Activated CD8-positive, alpha-beta memory T cell treated with anti-CD3 and anti-CD28 coated beads, Interleukin-2, amount 50 U/mL, for 48 hours (primary cell): ENCODE measurements around the gene PUM2.
"Not testable (repeated sequence)": the region's sequence is repeated elsewhere in the genome, so short reads cannot be mapped to it uniquely, and the experiment has no call there.

ENCODE experiments used
- DNase-seq: peaks from one replicate; pipeline ENCODE4 v3.0.0-alpha.2; 2020

Gene PUM2

GRCh38 chr2:20370191-20370590 lies 19.5 kb upstream of the PUM2 start:
- peak; percentile 10 for DNase-seq

DNA sequence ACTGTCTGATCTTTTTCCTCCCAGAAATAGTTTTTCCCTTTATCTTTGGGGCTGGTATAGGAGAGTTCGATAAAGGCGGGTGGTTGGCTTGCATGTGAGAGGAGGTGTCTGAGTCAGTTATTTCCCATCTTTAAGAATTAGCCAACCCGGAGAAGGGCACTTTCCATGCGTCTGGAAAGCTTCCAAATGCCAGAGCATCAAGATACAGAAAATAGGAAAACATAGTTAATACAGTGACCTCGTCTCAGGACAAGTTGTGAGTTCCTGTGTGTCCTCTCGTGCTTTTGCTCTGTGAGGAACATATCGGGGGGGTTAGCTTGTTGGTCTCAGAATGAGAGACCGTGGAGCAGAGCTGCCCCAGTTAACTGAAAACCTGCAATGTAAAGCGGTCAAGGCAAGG lies 18.7 kb upstream of the PUM2 start:
- DNase-seq: no peak

GRCh38 chr2:20368706-20369105 lies 18.1 kb upstream of the PUM2 start:
- DNase-seq: no peak

DNA sequence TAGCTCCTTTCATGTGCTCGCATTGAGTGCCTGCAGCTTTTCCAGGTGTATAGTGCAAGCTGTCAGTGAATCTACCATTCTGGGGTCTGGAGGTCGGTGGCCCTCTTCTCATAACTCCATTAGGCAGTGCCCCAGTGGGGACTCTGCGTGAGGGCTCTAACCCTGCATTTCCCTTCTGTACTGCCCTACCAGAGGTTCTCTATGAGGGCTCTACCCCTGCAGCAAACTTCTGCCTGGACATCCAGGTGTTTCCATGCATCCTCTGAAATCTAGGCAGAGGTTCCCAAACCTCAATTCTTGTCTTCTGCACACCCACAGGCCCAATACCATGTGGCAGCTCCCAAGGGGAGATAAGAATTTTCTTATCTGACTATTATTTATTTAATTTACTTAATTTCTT lies 17.3 kb upstream of the PUM2 start:
- not testable (repeated sequence) for DNase-seq

- no peak for DNase-seq
These were observed 16.1 kb upstream of the PUM2 start for GRCh38 chr2:20366672-20367116.

DNA sequence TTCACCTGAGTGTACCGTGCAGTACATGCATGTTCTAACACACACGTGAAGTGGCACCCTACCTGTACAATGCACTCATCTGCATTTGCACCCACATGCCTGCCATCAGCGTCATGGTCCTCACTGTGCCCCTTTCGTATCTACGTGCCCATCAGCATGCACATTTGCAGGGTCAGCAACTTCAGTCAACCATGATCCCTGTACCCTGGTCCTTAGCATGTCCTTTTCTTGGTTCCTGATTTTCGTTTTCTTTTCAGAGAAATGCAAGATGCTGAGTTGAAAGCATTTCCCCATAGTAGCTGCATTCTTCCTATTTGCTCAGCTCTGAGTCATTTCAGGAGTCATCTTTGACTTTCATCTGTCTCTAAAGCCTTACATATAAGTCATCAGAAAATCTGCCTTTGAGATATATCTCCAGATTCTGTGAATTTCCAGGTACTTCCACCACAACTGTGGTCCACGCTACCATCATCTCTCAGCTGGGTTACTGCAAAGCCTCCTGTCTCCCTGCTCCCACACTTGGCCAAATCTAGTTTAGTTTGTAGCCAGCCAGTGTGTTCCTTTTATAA lies 14.7 kb upstream of the PUM2 start:
- DNase-seq: peak; percentile 63

GRCh38 chr2:20363578-20363977 lies 12.9 kb upstream of the PUM2 start:
- no peak for DNase-seq

DNA sequence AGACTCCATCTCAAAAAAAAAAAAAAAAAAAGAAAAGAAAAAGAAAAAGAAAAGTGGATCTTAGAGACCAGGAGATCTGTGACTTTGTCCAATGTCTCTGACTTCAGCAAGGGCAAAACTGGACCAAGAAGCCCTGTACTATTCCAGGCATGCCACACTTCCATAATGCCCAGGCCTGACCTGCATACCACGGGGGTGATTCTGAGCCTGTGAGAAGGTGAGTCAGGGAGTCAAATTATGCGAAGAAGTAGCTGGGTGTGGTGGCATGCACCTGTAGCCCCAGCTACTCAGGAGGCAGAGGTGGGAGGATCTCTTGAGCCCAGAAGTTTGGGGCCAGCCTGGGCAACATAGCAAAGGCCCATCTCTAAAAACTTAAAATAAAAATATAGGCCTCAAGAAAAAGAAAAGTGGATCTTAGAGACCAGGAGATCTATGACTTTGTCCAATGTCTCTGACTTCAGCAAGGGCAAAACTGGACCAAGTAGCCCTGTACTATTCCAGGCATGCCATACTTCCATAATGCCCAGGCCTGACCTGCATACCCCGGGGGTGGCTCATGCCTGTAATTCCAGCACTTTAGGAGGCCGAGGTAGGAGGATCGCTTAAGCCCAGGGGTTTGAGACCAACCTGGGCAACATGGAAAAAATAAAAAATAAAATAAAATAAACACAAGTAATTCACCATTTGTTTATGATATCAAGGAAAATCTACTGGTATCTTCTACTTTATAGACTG lies 12.2 kb upstream of the PUM2 start:
- no peak for DNase-seq

GRCh38 chr2:20361893-20362292 lies 11.2 kb upstream of the PUM2 start:
- no peak for DNase-seq

DNA sequence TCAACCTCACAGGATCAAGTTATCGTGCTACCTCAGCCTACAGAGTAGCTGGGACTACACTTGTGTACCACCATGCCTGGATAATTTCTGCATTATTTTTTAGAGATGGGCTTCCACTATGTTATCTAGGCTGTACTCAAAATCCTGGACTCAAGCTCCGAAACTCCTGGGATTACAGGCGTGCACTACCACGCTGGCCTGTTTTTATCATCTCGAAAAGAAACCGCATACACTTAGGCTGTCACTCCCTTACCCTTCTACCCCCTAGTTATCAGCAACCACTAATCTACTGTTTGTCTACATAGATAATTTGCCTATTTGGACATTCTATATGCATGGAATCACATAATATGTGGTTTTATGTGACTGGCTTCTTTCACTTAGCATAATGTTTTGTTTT lies 8.5 kb upstream of the PUM2 start:
- no peak for DNase-seq

- DNase-seq: no peak
These were observed 7.2 kb upstream of the PUM2 start for GRCh38 chr2:20357638-20358389.

GRCh38 chr2:20356042-20356441 lies 5.4 kb upstream of the PUM2 start:
- no peak for DNase-seq

DNA sequence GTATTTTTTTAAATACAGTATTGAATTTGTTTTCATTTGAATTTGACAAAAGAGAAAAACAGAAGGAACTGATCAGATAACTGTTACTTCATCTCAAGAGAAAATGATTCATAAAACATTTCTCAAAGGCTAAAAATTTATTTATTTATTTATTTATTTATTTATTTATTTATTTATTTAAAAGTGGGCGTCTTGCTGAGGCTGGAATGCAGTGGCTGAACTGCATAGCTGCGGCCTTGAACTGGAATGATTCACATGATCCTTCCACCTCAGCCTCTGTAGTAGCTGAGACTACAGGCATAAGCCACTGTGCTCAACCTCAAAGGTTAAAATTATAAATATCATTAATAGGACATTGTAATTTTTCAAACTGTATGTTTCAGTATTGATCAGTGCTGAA lies 4.5 kb upstream of the PUM2 start:
- DNase-seq: no peak

DNA sequence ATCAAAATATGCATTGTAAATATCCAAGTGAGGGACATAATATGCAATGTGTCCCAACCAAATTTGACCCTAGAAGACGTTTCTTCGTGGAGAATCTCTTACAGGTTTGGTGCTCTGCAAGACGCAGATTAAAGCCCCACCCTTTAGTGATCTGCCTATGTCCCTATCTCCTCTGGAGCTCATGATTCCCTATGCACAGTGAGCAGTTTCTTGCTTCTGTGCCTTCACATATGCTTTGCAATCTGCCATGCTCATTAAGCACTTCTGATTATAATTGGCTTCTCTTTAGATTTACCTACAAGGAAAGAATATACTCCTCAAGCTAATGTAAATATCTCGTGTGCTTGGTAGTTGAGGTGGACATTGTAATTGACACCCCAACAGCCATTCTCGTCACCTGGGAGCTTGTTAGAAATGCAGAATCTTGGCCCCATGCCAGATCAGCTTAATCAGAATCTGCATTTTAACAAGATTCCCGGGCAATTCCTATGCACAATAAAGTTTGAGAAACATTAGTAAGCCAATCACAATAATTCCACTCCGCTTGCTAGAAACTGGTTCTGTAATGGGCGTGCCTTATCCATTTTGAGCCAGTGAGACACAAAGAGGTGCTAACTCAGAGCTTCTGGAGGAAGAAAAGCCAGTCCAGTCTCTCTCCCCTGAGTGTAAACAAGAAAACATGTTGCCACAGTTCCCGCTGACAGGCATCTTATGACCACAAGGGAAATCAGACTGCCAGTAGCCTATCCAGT lies 2.8 kb upstream of the PUM2 start:
- DNase-seq: no peak

DNA sequence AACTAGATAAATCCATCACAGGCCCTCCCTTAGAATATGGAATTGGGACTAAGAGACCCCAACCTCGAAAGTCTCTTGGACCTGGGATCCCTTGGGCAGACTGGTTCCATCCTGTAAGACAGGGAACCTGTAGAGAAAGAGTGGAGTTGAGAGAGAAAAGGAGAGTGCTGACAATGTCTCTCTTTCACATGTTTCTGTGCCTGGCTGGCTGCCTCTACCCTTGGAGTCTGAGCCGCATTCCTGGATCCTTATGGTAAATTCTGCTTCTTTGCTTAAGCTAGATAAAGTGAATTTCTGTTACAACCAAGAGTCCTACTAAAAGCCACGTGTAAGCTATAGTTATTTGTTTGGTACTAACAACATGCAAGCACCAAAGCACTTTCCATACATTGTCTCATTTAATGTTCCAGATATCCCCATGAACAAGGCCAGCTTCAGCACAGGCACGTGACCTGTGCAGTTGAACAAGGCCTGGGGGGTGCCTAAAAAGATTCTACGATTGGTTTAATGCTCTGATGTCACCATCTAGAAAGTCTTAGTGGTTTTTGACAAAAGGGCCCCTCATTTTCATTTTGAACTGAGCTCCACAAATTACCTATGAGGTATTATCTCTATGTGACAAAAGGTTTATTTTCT lies 2.1 kb upstream of the PUM2 start:
- no peak for DNase-seq

GRCh38 chr2:20352230-20352578 lies 1.6 kb upstream of the PUM2 start:
- DNase-seq: no peak

DNA sequence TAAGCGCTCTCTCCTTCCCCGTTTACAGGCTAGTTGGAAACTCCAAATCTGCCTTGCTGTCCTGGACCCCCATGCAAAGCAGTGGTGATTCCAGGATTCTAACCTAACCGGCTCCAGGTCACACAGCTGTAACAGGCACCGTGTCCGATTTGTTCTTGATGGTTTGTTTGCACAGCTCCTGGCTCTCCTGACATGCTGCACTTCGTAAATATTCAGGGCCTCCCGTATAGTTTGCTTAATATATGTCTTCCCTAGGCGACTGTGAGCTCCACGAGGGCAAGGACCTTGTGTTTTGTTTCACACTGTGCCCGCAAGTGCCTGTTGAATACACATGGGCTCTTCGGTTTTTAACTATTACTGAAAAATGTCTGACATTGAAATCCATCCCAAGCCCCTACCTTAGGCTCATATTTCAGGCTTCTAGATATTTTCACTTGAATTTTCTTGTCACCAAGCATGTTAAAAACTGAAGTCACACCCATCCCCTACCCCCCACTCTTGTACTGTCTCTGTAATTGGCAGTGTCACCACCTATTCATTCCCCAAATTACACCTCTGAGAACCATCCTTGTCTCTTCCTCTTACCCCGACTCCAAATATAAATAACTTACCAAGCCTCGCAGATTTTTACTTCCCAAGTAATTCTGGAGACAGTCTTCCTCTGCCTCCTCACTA lies 1.0 kb upstream of the PUM2 start:
- DNase-seq: no peak

DNA sequence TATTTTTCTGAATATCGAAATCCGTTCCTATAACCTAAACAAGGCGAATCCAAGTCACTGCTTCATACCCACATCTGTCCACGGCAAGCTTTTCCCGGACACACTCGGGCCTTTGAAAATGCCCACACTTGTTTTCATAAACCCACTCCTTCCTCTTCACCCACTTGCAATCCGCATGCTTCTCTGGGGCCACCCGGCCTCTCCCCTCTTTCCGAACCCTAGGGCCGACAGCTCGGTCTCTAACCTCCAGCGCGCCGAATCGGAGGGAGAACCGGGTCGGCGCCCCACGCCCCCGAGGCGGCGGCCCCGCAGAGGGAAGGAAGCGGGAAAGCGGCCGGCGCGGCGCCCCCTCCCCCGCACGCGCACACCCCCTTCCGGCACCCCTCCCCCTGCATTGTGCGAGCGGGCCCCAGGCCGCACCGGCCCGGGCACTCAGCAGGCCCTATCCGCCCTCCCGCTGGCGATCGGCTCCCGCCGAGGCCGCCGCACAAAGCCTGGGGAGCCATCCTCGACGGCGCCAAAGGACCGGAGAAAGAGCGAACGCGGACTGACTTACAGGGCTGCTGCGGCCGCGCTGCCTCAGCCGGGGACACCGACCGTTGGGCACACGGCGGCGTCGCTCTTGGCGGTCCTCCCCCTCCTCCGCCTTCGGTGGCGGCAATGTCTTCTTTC lies 467 bp downstream of the PUM2 start:
- peak; percentile 86 for DNase-seq

- DNase-seq: no peak
These were observed 1.1 kb downstream of the PUM2 start for GRCh38 chr2:20349513-20349921.

DNA sequence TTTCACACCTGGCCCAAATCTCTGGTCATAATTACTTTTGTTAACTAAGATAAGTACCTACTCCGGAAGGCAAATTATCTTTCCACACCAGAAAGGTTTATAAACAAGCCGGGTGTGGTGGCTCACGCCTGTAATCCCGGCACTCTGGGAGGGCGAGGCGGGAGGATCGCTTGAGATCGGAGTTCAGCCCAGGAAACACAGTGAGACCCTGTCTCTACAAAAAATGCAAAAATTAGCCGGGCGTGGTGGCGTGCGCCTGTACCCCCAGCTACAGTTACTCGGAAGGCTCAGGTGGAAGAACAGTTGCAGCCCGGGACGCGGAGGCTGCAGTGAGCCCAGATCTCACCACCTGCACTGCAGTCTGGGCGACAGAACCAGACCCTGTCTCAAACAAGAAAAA lies 2.1 kb downstream of the PUM2 start:
- no peak for DNase-seq

DNA sequence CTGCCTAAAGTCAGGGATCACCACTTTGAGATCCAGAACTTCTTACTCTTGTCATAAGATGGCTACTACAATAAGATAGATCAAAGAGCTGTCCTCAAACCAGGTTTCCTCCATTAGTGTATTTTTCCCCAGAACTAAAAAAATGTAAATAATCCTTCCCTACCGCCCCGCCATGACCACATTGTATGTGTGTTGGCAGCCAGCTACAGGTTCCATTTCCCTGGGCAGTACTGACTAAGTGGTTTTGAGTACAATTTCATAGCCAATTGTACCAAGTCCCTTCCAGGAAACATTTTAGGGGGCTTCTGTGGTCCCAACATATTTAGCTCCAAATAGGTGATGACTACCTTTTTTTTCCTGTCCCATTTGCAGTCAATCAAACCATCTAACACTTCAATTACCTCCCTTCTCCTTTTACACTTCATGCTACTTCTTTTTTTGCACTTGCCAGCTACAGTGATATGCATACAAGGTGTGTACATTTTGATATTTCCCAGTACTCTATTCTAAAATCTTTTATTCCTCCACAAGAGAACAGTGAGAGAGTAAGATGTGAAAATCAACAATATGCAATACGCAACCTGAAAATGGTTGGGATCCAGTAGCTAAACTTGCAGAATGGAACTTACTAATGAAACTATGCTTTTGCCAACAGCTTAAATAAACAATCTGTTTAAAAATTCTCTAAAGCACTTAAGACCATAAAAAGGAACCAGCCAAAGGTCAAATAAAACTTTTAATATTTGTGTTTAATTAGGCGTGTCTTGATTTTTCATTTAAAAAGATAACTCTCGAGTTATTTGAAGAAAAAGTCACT lies 3.9 kb downstream of the PUM2 start:
- DNase-seq: no peak
